Lower lobe of right lung (tissue), 2 donors: ENCODE measurements around the gene TOM1. TPM values are rescaled to one million over a fixed set of nuclear protein-coding genes. Genes with fewer than 3 reads are reported as not detected.

Source experiments
- ATAC-seq, 2 donors: fragments of 200-7000 bp; cut with Tn5 transposase; one replicate each; pipeline ENCODE4 v1.9.1; 2020 to 2022; ENCODE audit warnings: mild to moderate bottlenecking in 2 of 2, moderate library complexity in 2 of 2
- DNase-seq: peaks from one replicate; pipeline ENCODE4 v3.0.0-alpha.2; 2020
- H3K27ac ChIP-seq: fragments of 200-600 bp; one replicate; pipeline ENCODE4 v1.8.0; 2022
- H3K27me3 ChIP-seq: fragments of 200-600 bp; one replicate; pipeline ENCODE4 v1.8.0; 2022; ENCODE audit warnings: low read depth
- H3K36me3 ChIP-seq: fragments of 200-600 bp; one replicate; pipeline ENCODE4 v1.8.0; 2022; ENCODE audit warnings: mild to moderate bottlenecking
- H3K4me1 ChIP-seq: fragments of 200-600 bp; one replicate; pipeline ENCODE4 v1.8.0; 2022
- H3K4me3 ChIP-seq: fragments of 200-600 bp; one replicate; pipeline ENCODE4 v1.8.0; 2022; ENCODE audit warnings: mild to moderate bottlenecking
- H3K9me3 ChIP-seq: fragments of 200-600 bp; one replicate; pipeline ENCODE4 v1.8.0; 2022
- CTCF ChIP-seq: fragments of 200-600 bp; IDR thresholded peaks from one replicate; pipeline ENCODE4 v1.8.0; 2022; ENCODE audit warnings: antibody characterized with exemption, mild to moderate bottlenecking
- intact Hi-C: fragments of 100-400 bp; cut with DNase I; formaldehyde crosslinking; loops from one replicate; pipeline ENCODE4 v1.11.0; 2022
- total RNA-seq: library from RNA; stranded (reverse); fragmentation: NEBNext Ultra II Directional; extraction: Animal tissue kit (Norgen Biotek cat#: 25700); gene quantifications from one replicate; pipeline ENCODE4 v1.2.1, GENCODE V29; 2021
- donor health status: DM: no; HTN: yes; CAD: no; lungs with severe emphysema.

Gene TOM1
- total RNA-seq, 1 donor from 2014 or later: 70.3 TPM

- DNase-seq (no peak), ATAC-seq (no peak)
- Histone ChIP-seq H3K9me3 (no peaks in the 10 kb centered on the region), H3K27ac (no peak overlapping the region), H3K4me3 (no peak overlapping the region), H3K27me3 (no peaks in the 10 kb centered on the region), H3K4me1 (peaks cover 39% of the 10 kb centered on the region), H3K36me3 (peaks cover 67% of the 10 kb centered on the region)
- intact Hi-C loops: no loop called here
- no peak for TF ChIP-seq CTCF
These were observed 17.1 kb downstream of the TOM1 start for GRCh38 chr22:35316751-35317150.

- DNase-seq (no peak), ATAC-seq (no peak)
- no peaks in the 10 kb centered on the region for H3K27me3 ChIP-seq
- no peak for TF ChIP-seq CTCF
- H3K9me3 ChIP-seq: no peaks in the 10 kb centered on the region
- intact Hi-C loops: no loop called here
- H3K4me1 ChIP-seq: peaks cover 30% of the 10 kb centered on the region
- no peak overlapping the region for H3K4me3 ChIP-seq
- no peak overlapping the region for H3K27ac ChIP-seq
- peaks cover 77% of the 10 kb centered on the region for H3K36me3 ChIP-seq
These were observed 18.1 kb downstream of the TOM1 start for GRCh38 chr22:35317680-35318290.

- Histone ChIP-seq H3K9me3 (no peaks in the 10 kb centered on the region), H3K36me3 (peaks cover 85% of the 10 kb centered on the region), H3K4me1 (peaks cover 22% of the 10 kb centered on the region), H3K27ac (no peak overlapping the region), H3K4me3 (no peak overlapping the region), H3K27me3 (no peaks in the 10 kb centered on the region)
- no peak for DNase-seq
- TF ChIP-seq CTCF: no peak
- no peak for ATAC-seq
- intact Hi-C loops: no loop called here
These were observed 18.9 kb downstream of the TOM1 start for GRCh38 chr22:35318346-35319215.

GRCh38 chr22:35319244-35319985 lies 19.7 kb downstream of the TOM1 start:
- no peak for ATAC-seq
- Histone ChIP-seq H3K27me3 (no peaks in the 10 kb centered on the region), H3K9me3 (no peaks in the 10 kb centered on the region), H3K36me3 (peaks cover 90% of the 10 kb centered on the region), H3K27ac (no peak overlapping the region), H3K4me1 (peaks cover 14% of the 10 kb centered on the region), H3K4me3 (no peak overlapping the region)
- intact Hi-C loops: no loop called here
- DNase-seq: no peak
- no peak for TF ChIP-seq CTCF

GRCh38 chr22:35322126-35322525 lies 22.4 kb downstream of the TOM1 start:
- no peaks in the 10 kb centered on the region for H3K4me1 ChIP-seq
- DNase-seq: no peak
- no peak overlapping the region for H3K4me3 ChIP-seq
- no peak for TF ChIP-seq CTCF
- ATAC-seq: no peak
- no peaks in the 10 kb centered on the region for H3K9me3 ChIP-seq
- no peak overlapping the region for H3K27ac ChIP-seq
- intact Hi-C loops: no loop called here
- H3K36me3 ChIP-seq: peaks cover 100% of the 10 kb centered on the region
- H3K27me3 ChIP-seq: no peaks in the 10 kb centered on the region
